ENCODE measurements around the gene PSME1. TPM values are rescaled to one million over a fixed set of nuclear protein-coding genes. Genes with fewer than 3 reads are reported as not detected.

The PSME1 gene
- total RNA-seq, 2 experiments from 2014 or later: 414 to 418 TPM

DNA sequence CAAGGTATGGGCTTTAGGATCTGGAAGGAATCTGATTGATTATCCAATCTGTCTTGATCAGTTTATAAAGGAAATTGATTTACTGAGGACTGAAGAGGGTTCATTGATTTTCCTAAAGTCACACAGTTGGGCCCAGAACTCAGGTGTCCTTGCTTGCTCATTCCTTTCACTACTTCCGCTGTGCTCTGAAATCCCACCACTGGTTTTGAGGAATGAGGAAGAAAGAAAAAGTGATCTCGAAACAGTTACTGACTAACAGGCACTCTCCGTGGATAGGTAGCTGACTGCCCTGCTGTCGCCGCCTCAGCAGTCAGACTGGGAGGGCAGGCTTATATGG lies 5.6 kb upstream of the PSME1 start, which contains the start of gene FITM1:
FITM1 (plus strand) TSS at position 280 of the 337 bp plus-strand sequence. CDS start 905 bp downstream, outside the sequence.
- H3K4me3 Mint-ChIP-seq: no peak within 1 kb of the TSS
- ATAC-seq (no peak), DNase-seq (no peak)
- peak within 1 kb of the TSS; percentile 1 for H3K27ac Mint-ChIP-seq
- H3K4me1 Mint-ChIP-seq: peaks cover 21% of the 10 kb centered on the region
- no peaks in the 10 kb centered on the region for H3K27me3 Mint-ChIP-seq
- intact Hi-C loops (cut with DNase I, micrococcal nuclease): no loop called here
- POLR2A ChIA-PET: interaction anchor here (0.6 kb wide), 1 partner anchor 145 kb away, joined by 3 read pairs; no protein-coding TSS in a partner anchor
- CTCF ChIA-PET: interaction anchor here (0.6 to 1.0 kb wide), 3 partner anchors 8 to 575 kb away, joined by 3 to 4 read pairs (median 3); no protein-coding TSS in a partner anchor
- H3K9me3 Mint-ChIP-seq (ENCODE audit: low read depth): no peaks in the 10 kb centered on the region
- H3K36me3 Mint-ChIP-seq (ENCODE audit: low read depth): no peaks in the 10 kb centered on the region

DNA sequence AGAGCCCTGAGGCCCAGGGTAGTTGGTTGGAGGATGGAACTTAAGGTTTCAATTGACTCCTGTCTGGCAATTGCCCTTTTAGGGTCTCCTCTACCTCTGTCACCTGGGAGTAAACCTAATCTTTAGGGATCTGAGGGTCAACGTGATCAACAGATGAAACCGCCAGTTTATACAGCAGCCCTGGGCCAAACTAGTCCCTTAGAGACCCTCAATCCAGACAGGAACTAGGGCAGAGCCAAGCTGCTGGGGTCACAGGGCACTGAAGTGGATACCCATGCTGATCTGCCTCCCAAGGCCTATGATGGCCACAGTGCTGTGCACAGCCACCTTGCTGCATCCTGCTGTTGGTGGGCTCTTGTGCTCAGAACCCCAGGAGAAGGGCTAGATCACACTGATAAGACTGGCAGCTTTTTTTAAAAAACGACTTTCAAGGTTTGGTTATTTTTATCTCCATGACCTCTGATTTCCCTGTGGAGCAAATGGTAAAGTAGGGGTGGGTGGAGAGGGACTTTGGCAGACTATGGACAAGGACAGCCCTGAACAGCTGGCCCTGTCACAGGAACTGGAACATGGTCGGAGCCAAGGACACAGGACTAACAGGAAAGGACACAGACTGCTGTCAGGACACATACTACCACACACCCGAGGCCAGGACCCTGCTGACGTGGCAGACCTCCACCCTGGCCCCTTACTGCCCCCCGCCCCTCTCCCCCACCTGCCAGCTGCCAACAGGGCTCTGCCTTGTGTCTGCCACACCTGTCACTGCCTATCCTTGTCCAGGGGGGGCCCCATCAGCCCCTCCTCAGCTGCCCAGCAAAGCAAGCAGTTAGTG lies 5.1 kb upstream of the PSME1 start:
- no peak for DNase-seq
- H3K27me3 Mint-ChIP-seq: no peaks in the 10 kb centered on the region
- peak overlapping the region; percentile 1 for H3K27ac Mint-ChIP-seq
- no peak overlapping the region for H3K4me3 Mint-ChIP-seq
- peaks cover 23% of the 10 kb centered on the region for H3K4me1 Mint-ChIP-seq
- H3K9me3 Mint-ChIP-seq (ENCODE audit: low read depth): no peaks in the 10 kb centered on the region
- no peaks in the 10 kb centered on the region for H3K36me3 Mint-ChIP-seq (ENCODE audit: low read depth)
- ChIA-PET POLR2A (no interaction called here), CTCF (interaction anchor here (0.6 to 1.0 kb wide), 5 partner anchors 9 to 1141 kb away, joined by 3 to 4 read pairs (median 3); no protein-coding TSS in a partner anchor)
- intact Hi-C loops (cut with DNase I, micrococcal nuclease): no loop called here
- no peak for ATAC-seq

DNA sequence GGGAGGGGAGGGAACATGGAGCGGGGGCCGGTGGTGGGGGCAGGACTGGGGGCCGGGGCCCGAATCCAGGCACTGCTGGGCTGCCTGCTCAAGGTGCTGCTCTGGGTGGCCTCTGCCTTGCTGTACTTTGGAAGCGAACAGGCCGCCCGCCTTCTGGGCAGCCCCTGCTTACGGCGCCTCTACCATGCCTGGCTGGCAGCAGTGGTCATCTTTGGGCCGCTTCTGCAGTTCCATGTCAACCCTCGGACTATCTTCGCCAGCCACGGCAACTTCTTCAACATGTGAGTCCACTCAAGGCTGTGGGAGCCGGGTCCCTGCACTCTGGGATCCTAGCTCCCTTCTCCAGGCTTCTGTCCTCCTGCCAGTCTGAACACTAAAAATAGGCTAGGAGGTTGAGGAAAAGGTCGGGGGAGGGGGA lies 4.4 kb upstream of the PSME1 start:
- POLR2A ChIA-PET: no interaction called here
- CTCF ChIA-PET: interaction anchor here (0.6 to 3.4 kb wide), 8 partner anchors 14 to 1142 kb away, joined by 3 to 15 read pairs (median 4); partner anchors contain the start of genes DCAF11, IRF9, NRL and RNF31
- peak overlapping the region; percentile 44 for H3K27ac Mint-ChIP-seq

DNA sequence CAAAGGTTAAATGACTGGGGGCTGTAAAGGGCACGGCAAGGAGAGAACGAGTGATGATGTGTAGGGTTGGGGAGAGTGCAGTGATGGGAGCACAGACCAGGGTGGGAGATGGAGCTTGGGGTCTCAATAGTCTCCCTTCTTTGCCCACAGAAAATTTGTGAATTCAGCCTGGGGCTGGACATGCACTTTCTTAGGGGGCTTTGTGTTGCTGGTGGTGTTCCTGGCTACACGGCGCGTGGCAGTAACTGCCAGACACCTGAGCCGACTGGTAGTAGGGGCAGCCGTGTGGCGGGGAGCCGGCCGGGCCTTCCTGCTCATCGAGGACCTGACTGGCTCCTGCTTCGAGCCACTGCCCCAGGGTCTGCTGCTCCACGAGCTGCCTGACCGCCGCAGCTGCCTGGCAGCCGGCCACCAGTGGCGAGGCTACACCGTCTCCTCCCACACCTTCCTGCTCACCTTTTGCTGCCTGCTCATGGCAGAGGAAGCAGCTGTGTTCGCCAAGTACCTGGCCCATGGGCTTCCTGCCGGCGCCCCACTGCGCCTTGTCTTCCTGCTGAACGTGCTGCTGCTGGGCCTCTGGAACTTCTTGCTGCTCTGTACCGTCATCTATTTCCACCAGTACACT lies 3.8 kb upstream of the PSME1 start:
- ChIA-PET CTCF (interaction anchor here (0.7 to 3.4 kb wide), 9 partner anchors 8 to 620 kb away, joined by 3 to 15 read pairs (median 4); partner anchors contain the start of genes DCAF11, IRF9, NRL and RNF31), POLR2A (interaction anchor here (2.1 kb wide), 1 partner anchor 18 kb away, joined by 5 read pairs; the partner anchor contains the start of genes DCAF11 and NRL)
- Mint-ChIP-seq H3K9me3 (ENCODE audit: low read depth) (no peaks in the 10 kb centered on the region), H3K27me3 (no peaks in the 10 kb centered on the region), H3K27ac (peak overlapping the region; percentile 80), H3K4me1 (peaks cover 25% of the 10 kb centered on the region), H3K4me3 (no peak overlapping the region), H3K36me3 (ENCODE audit: low read depth) (peaks cover 8% of the 10 kb centered on the region)
- intact Hi-C loops (cut with DNase I, micrococcal nuclease): no loop called here
- peak; percentile 55 for DNase-seq
- ATAC-seq: no peak

More for the DNA sequence above, 4.4 kb upstream of the PSME1 start:
- no peaks in the 10 kb centered on the region for H3K27me3 Mint-ChIP-seq
- H3K36me3 Mint-ChIP-seq (ENCODE audit: low read depth): peaks cover 2% of the 10 kb centered on the region
- intact Hi-C loops (cut with DNase I, micrococcal nuclease): no loop called here
- H3K9me3 Mint-ChIP-seq (ENCODE audit: low read depth): no peaks in the 10 kb centered on the region
- ATAC-seq (no peak), DNase-seq (no peak)
- H3K4me3 Mint-ChIP-seq: no peak overlapping the region
- peaks cover 23% of the 10 kb centered on the region for H3K4me1 Mint-ChIP-seq

DNA sequence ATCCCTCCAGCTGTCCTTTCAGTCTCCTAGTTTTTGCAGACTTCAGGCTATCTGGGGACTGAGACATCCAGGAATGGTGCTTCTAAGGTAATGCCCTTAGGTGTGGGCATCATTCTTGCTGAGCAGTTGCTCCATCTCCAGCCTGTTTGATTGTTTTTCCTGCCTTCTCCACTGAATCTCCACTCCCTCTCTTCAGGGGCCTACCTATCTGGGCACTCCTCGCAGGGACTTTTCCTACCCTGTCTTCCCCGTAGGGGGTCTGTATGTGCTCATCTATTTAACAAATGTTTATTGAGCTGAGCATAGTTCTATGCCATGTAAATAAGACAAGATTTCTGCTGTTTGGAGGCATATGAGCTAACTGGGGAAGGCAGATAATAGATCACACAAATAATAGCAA lies 3.0 kb upstream of the PSME1 start:
- no peak overlapping the region for H3K4me3 Mint-ChIP-seq
- H3K4me1 Mint-ChIP-seq: peaks cover 31% of the 10 kb centered on the region
- H3K27ac Mint-ChIP-seq: peak overlapping the region; percentile 80
- no peaks in the 10 kb centered on the region for H3K27me3 Mint-ChIP-seq
- DNase-seq: no peak
- CTCF ChIA-PET: interaction anchor here (0.6 to 3.4 kb wide), 7 partner anchors 14 to 81 kb away, joined by 3 to 15 read pairs (median 4); partner anchors contain the start of genes DCAF11, IRF9, NRL and RNF31
- peaks cover 15% of the 10 kb centered on the region for H3K36me3 Mint-ChIP-seq (ENCODE audit: low read depth)
- intact Hi-C loops (cut with DNase I, micrococcal nuclease): no loop called here
- no peak for ATAC-seq
- POLR2A ChIA-PET: interaction anchor here (2.1 kb wide), 1 partner anchor 18 kb away, joined by 5 read pairs; the partner anchor contains the start of genes DCAF11 and NRL
- no peaks in the 10 kb centered on the region for H3K9me3 Mint-ChIP-seq (ENCODE audit: low read depth)

DNA sequence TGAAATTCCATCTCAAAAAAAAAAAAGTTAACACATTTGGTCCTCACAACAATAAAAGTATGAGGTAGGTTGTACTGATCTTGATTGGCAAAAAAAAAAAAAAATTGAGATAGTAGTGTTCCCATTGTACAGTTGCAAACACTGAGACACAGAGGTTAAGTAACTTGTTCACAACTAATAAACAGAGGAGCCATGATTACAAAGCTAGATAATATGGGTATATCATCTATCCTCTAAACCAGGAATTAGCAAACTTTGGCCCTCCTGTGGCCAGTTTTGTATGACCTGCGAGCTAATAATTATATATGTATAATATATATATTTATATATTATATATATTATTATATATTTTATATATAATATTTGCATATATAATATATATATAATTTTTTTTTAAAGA lies 2.3 kb upstream of the PSME1 start:
- ChIA-PET CTCF (interaction anchor here (0.6 to 3.4 kb wide), 3 partner anchors 27 to 302 kb away, joined by 3 to 15 read pairs (median 3); partner anchors contain the start of gene IRF9), POLR2A (interaction anchor here (0.6 to 2.1 kb wide), 4 partner anchors 19 to 65 kb away, joined by 3 to 8 read pairs (median 6); partner anchors contain the start of genes DCAF11 and NRL)
- Mint-ChIP-seq H3K36me3 (ENCODE audit: low read depth) (peaks cover 22% of the 10 kb centered on the region), H3K4me1 (peaks cover 38% of the 10 kb centered on the region), H3K9me3 (ENCODE audit: low read depth) (no peaks in the 10 kb centered on the region), H3K27ac (no peak overlapping the region), H3K4me3 (no peak overlapping the region), H3K27me3 (no peaks in the 10 kb centered on the region)
- no peak for DNase-seq
- ATAC-seq: no peak
- intact Hi-C loops (cut with DNase I, micrococcal nuclease): no loop called here

DNA sequence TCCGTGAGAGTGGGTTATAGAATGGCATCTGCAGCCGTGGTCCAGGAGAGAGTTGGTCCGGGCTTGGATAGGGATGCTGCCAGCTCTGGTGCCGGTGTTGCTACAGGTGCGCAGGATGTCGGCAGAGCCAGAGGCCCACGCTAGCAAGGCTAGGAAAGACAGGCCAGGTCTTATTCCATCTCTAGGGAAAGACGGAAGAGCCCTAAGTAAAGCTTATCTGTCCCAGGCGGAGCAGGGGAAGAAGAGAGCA lies 485 bp upstream of the PSME1 start:
- ATAC-seq (peak; percentile 1), DNase-seq (peak; percentile 38)
- Mint-ChIP-seq H3K36me3 (ENCODE audit: low read depth) (peaks cover 39% of the 10 kb centered on the region), H3K27ac (peak overlapping the region; percentile 92), H3K4me1 (peaks cover 50% of the 10 kb centered on the region), H3K9me3 (ENCODE audit: low read depth) (no peaks in the 10 kb centered on the region), H3K27me3 (no peaks in the 10 kb centered on the region), H3K4me3 (peak overlapping the region; percentile 92)
- CTCF ChIA-PET: interaction anchor here (0.6 to 2.3 kb wide), 8 partner anchors 11 to 839 kb away, joined by 3 to 12 read pairs (median 5); partner anchors contain the start of genes CARMIL3, DCAF11, NRL and PSME2
- POLR2A ChIA-PET: interaction anchor here (0.6 to 3.1 kb wide), 8 partner anchors 11 to 470 kb away, joined by 3 to 35 read pairs (median 6); partner anchors contain the start of genes DCAF11, IPO4, IRF9 and NRL
- intact Hi-C loops (cut with DNase I, micrococcal nuclease): loop anchor here in 1 of 2 experiments (5.0 kb wide), 1 partner anchor 297 kb away; no protein-coding TSS in a partner anchor

DNA sequence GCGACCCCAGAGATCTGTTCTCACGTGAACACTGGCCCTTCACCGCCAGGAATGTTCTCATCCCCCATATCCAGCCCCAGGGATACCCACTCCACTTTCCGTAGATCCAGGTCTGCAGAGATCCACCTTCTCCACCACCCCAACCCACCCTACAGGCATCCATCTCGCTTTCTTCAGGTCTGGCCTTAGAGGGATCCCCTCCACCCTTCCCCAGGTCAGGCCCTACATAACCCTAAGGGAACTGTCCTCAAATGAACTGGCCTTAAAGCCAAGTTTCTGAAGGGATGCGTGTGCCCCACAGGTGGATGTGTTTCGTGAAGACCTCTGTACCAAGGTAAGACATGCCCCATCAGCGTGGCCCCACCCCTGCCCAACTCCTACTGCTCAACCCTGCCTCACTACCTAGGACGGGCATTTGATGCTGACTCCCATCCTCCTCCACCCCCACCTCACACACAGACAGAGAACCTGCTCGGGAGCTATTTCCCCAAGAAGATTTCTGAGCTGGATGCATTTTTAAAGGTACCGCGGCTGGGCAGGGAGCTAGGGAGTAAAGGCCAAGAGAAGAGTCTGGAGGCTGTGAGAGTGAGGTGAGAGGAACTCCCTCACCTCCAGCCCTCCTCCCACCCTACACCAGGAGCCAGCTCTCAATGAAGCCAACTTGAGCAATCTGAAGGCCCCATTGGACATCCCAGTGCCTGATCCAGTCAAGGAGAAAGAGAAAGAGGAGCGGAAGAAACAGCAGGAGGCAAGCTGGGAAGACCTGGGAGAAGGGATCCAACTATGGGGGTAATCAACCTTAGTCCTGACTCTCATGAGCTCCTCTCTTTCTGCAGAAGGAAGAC lies 912 bp downstream of the PSME1 start:
- Mint-ChIP-seq H3K9me3 (ENCODE audit: low read depth) (no peaks in the 10 kb centered on the region), H3K27me3 (no peaks in the 10 kb centered on the region), H3K27ac (peak overlapping the region; percentile 91), H3K36me3 (ENCODE audit: low read depth) (peaks cover 47% of the 10 kb centered on the region), H3K4me3 (peak overlapping the region; percentile 92), H3K4me1 (peaks cover 50% of the 10 kb centered on the region)
- ChIA-PET POLR2A (interaction anchor here (0.6 to 3.1 kb wide), 7 partner anchors 9 to 1374 kb away, joined by 3 to 35 read pairs (median 4); partner anchors contain the start of genes DCAF11, IRF9, NRL and PSME2), CTCF (interaction anchor here (0.7 to 2.5 kb wide), 9 partner anchors 10 to 299 kb away, joined by 3 to 14 read pairs (median 5); partner anchors contain the start of genes CIDEB, DCAF11, IRF9 and MDP1)
- ATAC-seq (no peak), DNase-seq (peak; percentile 44)
- intact Hi-C loops (cut with DNase I, micrococcal nuclease): loop anchor here (1.0 to 5.0 kb wide), 9 partner anchors 9 to 295 kb away; partner anchors contain the start of genes DCAF11 (in 2 of the 2), IPO4 (in 2 of the 2), NRL (in 2 of the 2) and CHMP4A (in 1 of the 2)

DNA sequence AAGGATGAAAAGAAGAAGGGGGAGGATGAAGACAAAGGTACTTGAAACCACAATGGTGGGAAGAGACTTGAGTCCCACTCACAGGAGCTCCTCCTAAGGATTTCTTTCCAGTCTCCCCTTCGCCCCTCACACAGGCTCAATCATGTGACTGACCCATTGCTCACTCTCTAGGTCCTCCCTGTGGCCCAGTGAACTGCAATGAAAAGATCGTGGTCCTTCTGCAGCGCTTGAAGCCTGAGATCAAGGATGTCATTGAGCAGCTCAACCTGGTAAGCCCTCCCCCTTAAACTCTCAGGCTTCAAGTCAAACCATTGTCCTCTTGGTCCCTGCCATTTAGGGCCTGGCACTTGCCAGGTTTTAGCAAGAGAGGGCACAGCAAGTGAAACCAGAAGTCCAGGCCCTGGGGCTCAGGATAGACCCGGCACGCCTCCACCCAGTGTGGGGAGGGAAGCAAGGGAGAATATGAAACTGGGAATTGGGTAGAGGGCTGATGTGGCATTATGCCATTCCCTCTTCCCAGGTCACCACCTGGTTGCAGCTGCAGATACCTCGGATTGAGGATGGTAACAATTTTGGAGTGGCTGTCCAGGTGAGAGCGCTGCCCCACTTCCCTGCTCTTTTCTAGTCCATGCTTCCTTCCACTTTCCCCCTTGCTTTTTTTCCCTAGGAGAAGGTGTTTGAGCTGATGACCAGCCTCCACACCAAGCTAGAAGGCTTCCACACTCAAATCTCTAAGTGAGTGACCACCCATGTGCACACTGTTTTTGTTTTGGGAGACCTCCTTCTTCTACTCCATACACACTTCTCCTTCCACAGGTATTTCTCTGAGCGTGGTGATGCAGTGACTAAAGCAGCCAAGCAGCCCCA lies 1.8 kb downstream of the PSME1 start:
- ChIA-PET CTCF (interaction anchor here (0.7 to 2.5 kb wide), 7 partner anchors 9 to 299 kb away, joined by 3 to 14 read pairs (median 5); partner anchors contain the start of genes DCAF11, IRF9, MDP1 and NRL), POLR2A (interaction anchor here (0.6 to 3.1 kb wide), 6 partner anchors 9 to 47 kb away, joined by 3 to 35 read pairs (median 6); partner anchors contain the start of genes DCAF11, NRL, PSME2 and RNF31)
- H3K4me3 Mint-ChIP-seq: peak overlapping the region; percentile 92
- peaks cover 48% of the 10 kb centered on the region for H3K4me1 Mint-ChIP-seq
- peaks cover 53% of the 10 kb centered on the region for H3K36me3 Mint-ChIP-seq (ENCODE audit: low read depth)
- H3K27ac Mint-ChIP-seq: peak overlapping the region; percentile 91
- no peaks in the 10 kb centered on the region for H3K27me3 Mint-ChIP-seq
- DNase-seq (no peak), ATAC-seq (no peak)
- intact Hi-C loops (cut with DNase I, micrococcal nuclease): loop anchor here in 1 of 2 experiments (5.0 kb wide), 1 partner anchor 295 kb away; no protein-coding TSS in a partner anchor
- no peaks in the 10 kb centered on the region for H3K9me3 Mint-ChIP-seq (ENCODE audit: low read depth)

Measured in activated CD4-positive, alpha-beta T cell treated with anti-CD3 and anti-CD28 coated beads for 36 hours (primary cell).